GM12801 (cell line): ENCODE results near the gene ARFRP1.

Experiments
- TF ChIP-seq, protein P1 (sequence below): IDR thresholded peaks from one replicate; pipeline ENCODE4 v1.5.1; 2011; ENCODE audit warnings: control low read depth; ENCODE audit not compliant: insufficient read length; ENCODE audit errors: extremely low read depth

Gene ARFRP1

GRCh38 chr20:63742381-63743024 lies 34.7 kb upstream of the ARFRP1 start:
- TF ChIP-seq, protein P1, sequence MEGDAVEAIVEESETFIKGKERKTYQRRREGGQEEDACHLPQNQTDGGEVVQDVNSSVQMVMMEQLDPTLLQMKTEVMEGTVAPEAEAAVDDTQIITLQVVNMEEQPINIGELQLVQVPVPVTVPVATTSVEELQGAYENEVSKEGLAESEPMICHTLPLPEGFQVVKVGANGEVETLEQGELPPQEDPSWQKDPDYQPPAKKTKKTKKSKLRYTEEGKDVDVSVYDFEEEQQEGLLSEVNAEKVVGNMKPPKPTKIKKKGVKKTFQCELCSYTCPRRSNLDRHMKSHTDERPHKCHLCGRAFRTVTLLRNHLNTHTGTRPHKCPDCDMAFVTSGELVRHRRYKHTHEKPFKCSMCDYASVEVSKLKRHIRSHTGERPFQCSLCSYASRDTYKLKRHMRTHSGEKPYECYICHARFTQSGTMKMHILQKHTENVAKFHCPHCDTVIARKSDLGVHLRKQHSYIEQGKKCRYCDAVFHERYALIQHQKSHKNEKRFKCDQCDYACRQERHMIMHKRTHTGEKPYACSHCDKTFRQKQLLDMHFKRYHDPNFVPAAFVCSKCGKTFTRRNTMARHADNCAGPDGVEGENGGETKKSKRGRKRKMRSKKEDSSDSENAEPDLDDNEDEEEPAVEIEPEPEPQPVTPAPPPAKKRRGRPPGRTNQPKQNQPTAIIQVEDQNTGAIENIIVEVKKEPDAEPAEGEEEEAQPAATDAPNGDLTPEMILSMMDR = no peak

- TF ChIP-seq, protein P1 = no peak
These were observed 34.1 kb upstream of the ARFRP1 start for GRCh38 chr20:63741676-63742380.

DNA sequence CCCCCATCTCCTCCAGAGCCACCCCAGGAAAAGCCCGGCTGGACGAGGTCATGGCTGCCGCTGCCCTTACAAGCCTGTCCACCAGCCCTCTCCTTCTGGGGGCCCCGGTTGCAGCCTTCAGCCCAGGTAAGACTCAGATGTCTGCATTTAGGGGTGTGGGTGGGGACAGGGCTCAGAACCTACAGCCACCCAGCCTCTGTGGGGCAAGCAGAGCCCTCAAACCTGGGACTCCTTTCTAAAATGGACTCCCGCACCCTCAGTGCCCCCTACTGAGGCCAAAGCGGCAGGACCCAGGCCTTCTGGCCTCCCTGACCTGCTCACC lies 33.5 kb upstream of the ARFRP1 start:
- TF ChIP-seq, protein P1 = no peak

DNA sequence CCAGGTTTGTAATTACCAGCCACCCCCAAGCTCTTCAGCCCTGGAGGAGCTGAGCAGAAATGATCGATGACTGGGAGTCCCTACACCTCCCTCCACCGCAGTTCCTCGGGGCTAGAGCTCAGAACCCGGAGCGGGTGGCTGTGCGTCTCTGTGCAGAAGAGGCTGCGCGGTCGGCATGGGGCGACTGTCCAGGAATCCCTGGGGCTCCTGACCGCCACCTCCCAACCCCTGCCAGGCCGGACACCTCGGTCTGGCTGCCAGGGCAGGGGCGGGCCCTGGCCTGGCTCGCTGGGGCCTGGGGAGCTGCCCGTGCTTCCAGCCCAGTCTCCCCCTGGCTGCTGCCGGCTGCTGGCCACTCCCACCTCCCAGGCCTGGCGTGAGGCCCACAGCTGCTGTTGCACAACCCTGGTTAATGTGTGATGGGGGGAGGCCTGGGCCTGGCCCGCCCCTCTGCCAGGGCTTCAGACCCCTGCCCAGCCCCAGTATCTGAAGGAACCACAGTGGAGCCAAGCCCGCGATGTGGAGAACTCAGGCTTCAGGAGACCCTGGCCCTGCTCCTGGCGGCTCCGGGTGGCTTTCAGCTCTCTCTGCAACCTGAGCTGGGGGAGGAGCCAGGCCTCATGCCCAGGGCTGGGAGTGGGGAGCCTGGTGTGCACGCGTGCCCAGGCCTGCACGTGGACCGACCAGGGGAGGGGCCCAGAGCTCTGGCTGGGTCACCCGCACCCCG lies 33.0 kb upstream of the ARFRP1 start:
- TF ChIP-seq, protein P1 = no peak

- TF ChIP-seq, protein P1 = no peak
These were observed 32.4 kb upstream of the ARFRP1 start for GRCh38 chr20:63740070-63740626.

GRCh38 chr20:63739130-63740069 lies 31.6 kb upstream of the ARFRP1 start, which contains the start of gene SLC2A4RG:
Gene SLC2A4RG (plus strand): TSS chr20:63739776. CDS start chr20:63739913, 137 bp downstream.
- TF ChIP-seq, protein P1 = no peak

- TF ChIP-seq, protein P1 = no peak
These were observed 30.9 kb upstream of the ARFRP1 start for GRCh38 chr20:63738687-63739129.
